22Rv1 (cell line): ENCODE results near the gene GRIA4.

Experiments
- ZFX ChIP-seq: fragments of 450-650 bp; IDR thresholded peaks from 2 replicates; pipeline ENCODE4 v1.6.1; 2017; ENCODE audit warnings: antibody characterized with exemption, borderline replicate concordance
- TF ChIP-seq, protein P1 (sequence below): fragments of 450-650 bp; IDR thresholded peaks from 2 replicates; pipeline ENCODE4 v1.5.1; 2017; ENCODE audit warnings: mild to moderate bottlenecking

DNA sequence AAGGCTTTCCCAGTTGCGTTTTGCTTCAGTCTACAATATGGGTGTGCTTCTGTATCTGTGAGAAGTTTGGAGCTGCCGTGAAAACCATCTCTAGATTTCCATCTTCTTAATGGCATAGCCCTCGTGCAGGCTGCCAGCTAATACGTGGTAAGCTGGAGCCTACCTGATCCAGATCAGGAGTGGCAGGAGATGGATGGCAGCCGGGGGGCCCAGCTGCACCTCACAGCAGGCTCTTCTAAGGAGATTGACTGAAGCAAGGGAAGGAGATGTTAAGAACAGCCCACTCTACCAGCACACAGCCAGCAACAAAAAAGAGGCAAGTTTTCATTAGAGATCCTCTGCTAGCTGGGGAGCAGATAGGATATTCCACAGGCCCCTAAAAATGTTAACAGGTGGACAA lies 296.6 kb downstream of the GRIA4 start:
- TF ChIP-seq, protein P1, sequence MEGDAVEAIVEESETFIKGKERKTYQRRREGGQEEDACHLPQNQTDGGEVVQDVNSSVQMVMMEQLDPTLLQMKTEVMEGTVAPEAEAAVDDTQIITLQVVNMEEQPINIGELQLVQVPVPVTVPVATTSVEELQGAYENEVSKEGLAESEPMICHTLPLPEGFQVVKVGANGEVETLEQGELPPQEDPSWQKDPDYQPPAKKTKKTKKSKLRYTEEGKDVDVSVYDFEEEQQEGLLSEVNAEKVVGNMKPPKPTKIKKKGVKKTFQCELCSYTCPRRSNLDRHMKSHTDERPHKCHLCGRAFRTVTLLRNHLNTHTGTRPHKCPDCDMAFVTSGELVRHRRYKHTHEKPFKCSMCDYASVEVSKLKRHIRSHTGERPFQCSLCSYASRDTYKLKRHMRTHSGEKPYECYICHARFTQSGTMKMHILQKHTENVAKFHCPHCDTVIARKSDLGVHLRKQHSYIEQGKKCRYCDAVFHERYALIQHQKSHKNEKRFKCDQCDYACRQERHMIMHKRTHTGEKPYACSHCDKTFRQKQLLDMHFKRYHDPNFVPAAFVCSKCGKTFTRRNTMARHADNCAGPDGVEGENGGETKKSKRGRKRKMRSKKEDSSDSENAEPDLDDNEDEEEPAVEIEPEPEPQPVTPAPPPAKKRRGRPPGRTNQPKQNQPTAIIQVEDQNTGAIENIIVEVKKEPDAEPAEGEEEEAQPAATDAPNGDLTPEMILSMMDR, result no peak
- TF ChIP-seq ZFX, result no peak
